Measurements from ENCODE around the gene HRG.

GRCh38 chr3:186653984-186654383 lies 11.8 kb upstream of the HRG start:
- TF ChIP-seq CTCF (IDR thresholded peaks at IDR 0.05) = no peak
- TF ChIP-seq POLR2A (IDR thresholded peaks at IDR 0.05) = no peak
